GM18511 (cell line): ENCODE data around the gene HPRT1.

Experiments
- ATAC-seq: cut with Tn5 transposase; IDR thresholded peaks from one replicate; pipeline ENCODE4 v1.9.1; 2021; ENCODE audit warnings: mild to moderate bottlenecking, moderate library complexity; ENCODE audit not compliant: unreplicated experiment

Gene HPRT1

GRCh38 chrX:134472041-134472440 is 12.1 kb downstream of the HPRT1 start:
- ATAC-seq: no peak

- ATAC-seq: no peak
Measured at GRCh38 chrX:134476284-134476683, 16.3 kb downstream of the HPRT1 start.

GRCh38 chrX:134478374-134478773 is 18.4 kb downstream of the HPRT1 start:
- ATAC-seq: no peak

GRCh38 chrX:134480061-134480460 is 20.1 kb downstream of the HPRT1 start:
- ATAC-seq: no peak

DNA sequence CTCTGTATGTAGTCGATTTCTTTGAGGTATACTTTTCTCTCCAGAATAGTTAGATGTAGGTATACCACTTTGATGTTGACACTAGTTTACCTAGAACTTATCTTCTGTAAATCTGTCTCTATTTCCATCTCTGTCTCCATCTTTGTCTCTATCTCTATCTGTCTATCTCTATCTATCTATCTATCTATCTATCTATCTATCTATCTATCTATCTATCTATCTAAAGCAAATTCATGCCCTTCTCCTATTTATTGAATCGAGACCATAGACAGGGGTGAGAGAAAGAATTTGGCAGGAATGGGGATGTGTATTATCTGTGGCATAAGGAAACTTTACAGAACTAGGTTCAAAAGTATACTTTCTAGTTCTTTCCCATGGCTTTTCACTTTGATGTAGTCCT is 21.4 kb downstream of the HPRT1 start:
- ATAC-seq: no peak

- ATAC-seq: no peak
Measured at GRCh38 chrX:134482371-134482770, 22.4 kb downstream of the HPRT1 start.

DNA sequence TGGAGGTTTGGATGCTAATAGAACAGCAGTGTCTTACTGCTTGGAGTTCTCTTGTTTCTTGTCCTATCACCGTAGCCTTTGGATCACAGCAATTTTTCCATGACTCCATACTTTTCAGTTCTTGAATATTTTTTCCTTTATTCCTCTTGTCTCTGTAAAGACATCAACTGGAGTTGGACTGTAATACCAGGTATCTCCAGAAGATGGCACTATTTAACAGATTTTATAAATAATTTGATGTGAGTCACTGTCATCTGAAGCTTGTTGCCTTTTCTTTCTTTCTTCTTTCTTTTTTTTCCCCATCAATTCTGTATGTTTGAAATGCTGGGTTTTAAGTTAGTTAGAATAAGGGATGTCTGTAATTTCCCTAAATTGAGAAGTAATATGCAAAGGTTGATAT is 24.1 kb downstream of the HPRT1 start:
- ATAC-seq: no peak

- ATAC-seq: no peak
Measured at GRCh38 chrX:134501941-134502340, 42.0 kb downstream of the HPRT1 start.

- ATAC-seq: no peak
Measured at GRCh38 chrX:134502686-134503085, 42.7 kb downstream of the HPRT1 start.

DNA sequence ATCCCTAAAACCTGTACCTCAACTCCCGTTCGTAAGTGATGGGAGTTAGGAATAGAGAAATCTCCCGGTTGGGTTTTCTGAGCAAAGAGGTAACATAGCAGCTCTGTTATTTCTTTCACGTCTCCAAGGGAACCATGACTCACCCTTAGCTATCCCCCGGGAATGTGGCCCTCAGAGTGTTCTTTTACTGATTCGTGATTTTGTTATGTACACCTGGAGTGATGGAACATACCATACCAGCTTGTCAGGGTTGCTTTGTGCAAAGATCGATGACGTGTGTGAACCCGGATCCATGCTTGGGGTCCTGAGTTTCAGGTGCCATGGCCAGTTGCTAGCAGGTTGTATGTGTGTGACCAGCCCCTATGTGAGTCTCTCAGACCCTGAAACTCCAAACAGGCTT is 52.6 kb downstream of the HPRT1 start:
- no peak for ATAC-seq

DNA sequence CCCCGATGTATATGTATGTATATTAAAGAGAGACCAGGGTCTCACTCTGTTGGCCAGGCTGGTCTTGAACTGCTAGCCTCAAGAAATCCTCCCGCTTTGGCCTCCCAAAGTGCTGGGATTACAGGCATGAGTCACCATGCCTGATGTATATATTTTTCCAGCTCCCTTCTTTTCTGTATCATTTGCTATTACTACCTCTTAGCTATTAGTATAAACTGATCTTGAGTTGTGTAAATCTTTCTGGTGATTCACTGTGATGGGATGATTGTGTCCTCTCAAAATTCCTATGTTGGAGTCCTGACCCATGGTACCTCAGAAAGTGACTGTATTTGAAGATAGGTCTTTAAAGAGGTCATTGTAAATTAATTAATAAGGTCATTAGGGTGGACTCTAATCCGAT is 53.1 kb downstream of the HPRT1 start:
- no peak for ATAC-seq

- peak; percentile 61 for ATAC-seq
Measured at GRCh38 chrX:134520860-134521390, 61.0 kb downstream of the HPRT1 start.

DNA sequence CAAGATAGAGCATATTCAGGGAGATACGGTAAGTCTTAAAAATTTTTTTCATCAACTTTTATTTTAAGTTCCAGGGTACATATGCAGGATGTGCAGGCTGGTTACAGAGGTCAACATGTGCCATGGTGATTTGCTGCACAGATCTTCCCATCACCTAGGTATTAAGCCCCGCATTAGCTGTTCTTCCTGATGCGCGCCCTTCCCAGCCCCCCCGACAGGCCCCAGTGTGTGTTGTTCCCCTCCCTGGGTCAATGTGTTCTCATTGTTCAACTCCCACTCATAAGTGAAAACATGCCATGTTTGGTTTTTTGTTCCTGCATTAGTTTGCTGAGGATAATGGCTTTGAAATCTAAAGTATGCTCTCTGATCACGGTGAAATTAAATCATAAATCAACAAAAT is 64.2 kb downstream of the HPRT1 start:
- ATAC-seq: no peak

GRCh38 chrX:134525086-134525792 is 65.3 kb downstream of the HPRT1 start:
- ATAC-seq: no peak

- ATAC-seq: no peak
Measured at GRCh38 chrX:134526399-134526798, 66.4 kb downstream of the HPRT1 start.

- no peak for ATAC-seq
Measured at GRCh38 chrX:134528960-134529359, 69.0 kb downstream of the HPRT1 start.

DNA sequence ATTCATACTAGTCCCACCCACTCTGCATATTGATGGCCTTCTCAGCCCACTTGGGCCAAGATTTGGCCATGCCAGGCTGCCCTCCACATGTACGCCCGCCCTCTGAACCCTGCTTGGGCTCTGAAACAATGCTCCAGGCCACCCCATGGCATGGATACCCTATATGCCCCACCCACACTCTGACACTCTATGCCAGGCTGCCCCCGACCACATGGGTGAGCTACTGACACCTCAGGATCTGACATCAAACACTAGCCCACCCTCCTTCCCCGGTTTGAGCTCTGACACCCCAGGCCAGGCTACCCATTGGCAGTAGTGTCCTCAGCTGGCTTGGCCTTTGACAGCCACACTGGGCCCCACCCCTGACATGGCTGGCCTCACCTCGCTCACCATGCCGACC is 69.5 kb downstream of the HPRT1 start:
- ATAC-seq: no peak

DNA sequence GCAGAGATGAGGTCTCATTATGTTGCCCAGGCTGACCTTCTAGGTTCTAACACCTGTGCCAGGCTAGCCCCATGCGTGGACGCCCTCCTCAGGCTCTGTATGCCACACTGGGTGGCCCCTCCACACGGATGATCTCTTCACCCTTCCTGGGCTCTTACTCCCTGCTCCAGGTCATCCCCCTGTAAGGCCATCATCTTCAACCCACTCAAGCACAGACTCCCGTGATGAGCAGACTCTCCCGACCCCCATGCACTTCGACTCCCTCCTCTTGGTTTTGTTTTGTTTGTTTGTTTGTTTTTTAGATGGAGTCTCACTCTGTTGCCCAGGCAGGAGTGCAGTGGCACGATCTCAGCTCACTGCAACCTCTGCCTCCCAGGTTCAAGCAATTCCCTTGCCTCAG is 70.9 kb downstream of the HPRT1 start:
- ATAC-seq: no peak

DNA sequence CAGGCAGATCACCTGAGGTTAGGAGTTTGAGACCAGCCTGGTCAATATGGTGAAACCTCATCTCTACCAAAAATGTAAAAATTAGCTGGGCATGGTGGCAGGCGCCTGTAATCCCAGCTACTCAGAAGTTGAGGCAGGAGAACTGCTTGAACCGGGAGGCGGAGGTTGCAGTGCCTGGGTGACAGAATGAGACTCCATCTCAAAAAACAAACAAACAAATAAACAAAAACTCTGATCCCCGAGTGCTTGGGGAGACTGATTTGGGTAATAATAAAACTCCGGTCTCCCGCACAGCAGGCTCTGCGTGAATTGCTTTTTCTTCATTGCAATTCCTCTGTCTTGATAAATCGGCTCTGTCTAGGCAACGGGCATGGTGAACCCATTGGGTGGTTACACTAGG is 73.4 kb downstream of the HPRT1 start:
- ATAC-seq: no peak

GRCh38 chrX:134533952-134534351 is 74.0 kb downstream of the HPRT1 start:
- no peak for ATAC-seq

DNA sequence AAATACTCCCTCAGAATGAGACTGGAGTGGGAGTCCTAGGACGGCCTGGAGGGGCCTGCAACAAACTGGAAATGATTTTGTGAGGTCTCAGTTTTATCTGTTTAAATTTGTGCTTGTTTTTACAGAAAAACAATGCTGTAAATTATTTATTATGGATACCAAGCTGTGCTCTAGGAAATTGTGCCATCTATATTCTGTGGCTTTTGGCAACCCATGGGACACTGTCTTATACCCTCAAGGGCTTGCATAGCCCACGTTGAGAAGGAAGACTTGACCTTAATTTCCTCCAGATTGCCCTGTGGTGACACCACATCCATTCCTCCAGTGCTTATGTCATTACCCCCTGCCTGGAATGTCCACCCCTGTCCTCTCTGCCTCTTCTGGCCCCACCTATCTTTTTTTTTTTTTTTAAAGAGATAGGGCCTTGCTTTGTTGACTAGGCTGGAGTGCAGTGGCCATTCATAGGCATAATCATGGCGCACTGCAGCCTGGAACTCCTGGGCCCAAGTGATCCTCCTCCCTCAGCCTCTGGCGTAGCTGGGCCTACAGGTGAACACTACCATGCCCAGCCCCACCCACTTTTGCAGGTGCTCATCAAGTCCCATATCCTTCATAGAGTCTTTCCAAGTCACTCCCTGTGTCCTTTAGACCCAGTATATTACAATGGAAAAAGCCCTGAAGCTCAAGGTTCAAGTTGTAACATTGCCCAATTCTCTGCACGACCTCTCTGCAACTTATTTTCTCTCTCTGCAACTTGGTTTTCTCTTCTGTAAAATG is 77.4 kb downstream of the HPRT1 start:
- no peak for ATAC-seq

DNA sequence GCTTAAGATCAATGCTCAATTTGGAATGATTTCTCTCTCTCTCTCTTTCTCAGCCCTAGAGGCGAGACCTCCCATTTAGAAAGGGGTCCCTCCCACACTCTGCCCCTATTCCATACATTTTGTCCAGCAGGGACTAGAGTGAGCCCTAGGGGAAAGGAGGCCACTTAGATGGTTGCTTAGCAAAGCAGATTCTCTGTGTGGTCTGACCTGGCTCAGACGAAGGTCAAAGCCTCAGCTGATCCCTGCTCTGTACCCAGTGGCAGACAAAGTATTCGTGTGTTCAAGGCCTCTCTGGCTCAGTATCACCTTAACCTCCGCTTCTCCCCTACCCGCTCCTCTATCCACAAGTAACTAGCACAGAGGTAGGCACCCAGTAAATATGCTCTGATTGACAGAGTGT is 78.4 kb downstream of the HPRT1 start:
- no peak for ATAC-seq
